CD14-positive monocyte (primary cell): ENCODE measurements around the gene SEC63. TPM values are rescaled to one million over a fixed set of nuclear protein-coding genes. Genes with fewer than 3 reads are reported as not detected.

Source experiments
- DNase-seq, 3 donors: peaks; one replicate each; pipeline ENCODE4 v3.0.0-alpha.2; 2011 to 2022
- H2AFZ ChIP-seq: 2 replicates; pipeline ENCODE4 v1.6.0; 2012; ENCODE audit warnings: mild to moderate bottlenecking, low read depth, low read length, inconsistent platforms; ENCODE audit not compliant: insufficient read depth, poor library complexity, severe bottlenecking
- H3K27ac ChIP-seq, 2 donors: 1 replicate in 1 of 2; 2 replicates in 1 of 2; pipeline ENCODE4 v1.5.1; 2012 to 2013; ENCODE audit warnings: low read length in 2 of 2, control low read depth in 1 of 2, inconsistent platforms in 1 of 2, low read depth in 1 of 2, mild to moderate bottlenecking in 1 of 2
- H3K27me3 ChIP-seq, 2 donors: one replicate each; pipeline versions ENCODE4 v1.6.0 to v1.6.1; 2011 to 2013; ENCODE audit warnings: low read length in 2 of 2; ENCODE audit not compliant: control insufficient read depth in 2 of 2, insufficient read depth in 2 of 2
- H3K36me3 ChIP-seq, 2 donors: replicated peaks in 1 of 2; 1 replicate in 1 of 2; 2 replicates in 1 of 2; pipeline versions ENCODE4 v1.5.1 to v1.6.1; 2012 to 2013; ENCODE audit warnings: low read length in 2 of 2, control low read depth in 1 of 2, inconsistent platforms in 1 of 2, mild to moderate bottlenecking in 1 of 2; ENCODE audit not compliant: insufficient read depth in 2 of 2, control insufficient read depth in 1 of 2
- H3K4me1 ChIP-seq, 2 donors: 1 replicate in 1 of 2; 2 replicates in 1 of 2; pipeline versions ENCODE4 v1.5.1 to v1.6.1; 2012 to 2013; ENCODE audit warnings: low read length in 2 of 2, control low read depth in 1 of 2, inconsistent platforms in 1 of 2, mild to moderate bottlenecking in 1 of 2, moderate library complexity in 1 of 2; ENCODE audit not compliant: insufficient read depth in 2 of 2, control insufficient read depth in 1 of 2
- H3K4me2 ChIP-seq: replicated peaks from 2 replicates; pipeline ENCODE3; 2012; ENCODE audit warnings: low read length, moderate library complexity, mild to moderate bottlenecking; ENCODE audit not compliant: poor library complexity, severe bottlenecking; ENCODE audit errors: extremely low read depth
- H3K4me3 ChIP-seq, 3 experiments: fragments of 200-600 bp in 1 of 3; sonication (generic) in 1 of 3; replicated peaks in 1 of 3; 1 replicate in 2 of 3; 2 replicates in 1 of 3; pipeline ENCODE4 v1.5.1; 2011 to 2013; ENCODE audit warnings: low read length in 3 of 3, mild to moderate bottlenecking in 3 of 3, control low read depth in 2 of 3, low read depth in 2 of 3, inconsistent platforms in 1 of 3, moderate library complexity in 1 of 3
- H3K79me2 ChIP-seq: 2 replicates; pipeline ENCODE4 v1.6.0; 2012; ENCODE audit warnings: mild to moderate bottlenecking, control low read depth, inconsistent platforms, low read length, moderate library complexity; ENCODE audit not compliant: insufficient read depth
- H3K9ac ChIP-seq: 2 replicates; pipeline ENCODE4 v1.6.0; 2017; ENCODE audit warnings: low read length, mild to moderate bottlenecking; ENCODE audit not compliant: insufficient read depth, poor library complexity, severe bottlenecking
- H3K9me3 ChIP-seq, 2 donors: replicated peaks in 1 of 2; 1 replicate in 1 of 2; 2 replicates in 1 of 2; pipeline versions ENCODE4 v1.5.1 to v1.6.1; 2012 to 2013; ENCODE audit warnings: low read length in 2 of 2, control low read depth in 1 of 2; ENCODE audit not compliant: control insufficient read depth in 1 of 2, insufficient read depth in 1 of 2
- H4K20me1 ChIP-seq: 2 replicates; pipeline ENCODE4 v1.6.0; 2012; ENCODE audit warnings: mild to moderate bottlenecking, low read length, control low read depth, moderate library complexity; ENCODE audit not compliant: insufficient read depth
- H3K27ac Mint-ChIP-seq, 7 donors: one replicate each; pipeline ENCODE4 v1.8.0; 2020; ENCODE audit warnings: mild to moderate bottlenecking in 7 of 7, mixed read lengths in 7 of 7, moderate library complexity in 6 of 7, inconsistent platforms in 2 of 7
- H3K27me3 Mint-ChIP-seq, 3 donors: one replicate each; pipeline ENCODE4 v1.8.0; 2021 to 2022; ENCODE audit warnings: low read depth in 3 of 3, mild to moderate bottlenecking in 3 of 3, mixed read lengths in 3 of 3, moderate library complexity in 3 of 3, inconsistent platforms in 1 of 3
- H3K36me3 Mint-ChIP-seq, 2 donors: one replicate each; pipeline ENCODE4 v1.8.0; 2020; ENCODE audit warnings: mixed read lengths in 2 of 2, inconsistent platforms in 1 of 2, mild to moderate bottlenecking in 1 of 2
- H3K4me1 Mint-ChIP-seq: one replicate; pipeline ENCODE4 v1.8.0; 2020; ENCODE audit warnings: mild to moderate bottlenecking, mixed read lengths
- H3K4me3 Mint-ChIP-seq, 2 donors: one replicate each; pipeline ENCODE4 v1.8.0; 2020; ENCODE audit warnings: mild to moderate bottlenecking in 2 of 2, mixed read lengths in 2 of 2, moderate library complexity in 1 of 2
- H3K9me3 Mint-ChIP-seq, 7 donors: one replicate each; pipeline ENCODE4 v1.8.0; 2020 to 2022; ENCODE audit warnings: mixed read lengths in 7 of 7, mild to moderate bottlenecking in 6 of 7, moderate library complexity in 6 of 7, inconsistent platforms in 2 of 7
- WGBS: methylation state at CpG from one replicate; pipeline ENCODE4 v1.1.5; 2013; ENCODE audit warnings: missing lambda C conversion rate; ENCODE audit not compliant: insufficient coverage; 5-methylcytosine and 5-hydroxymethylcytosine counted together
- intact Hi-C, 2 donors: fragments of 100-400 bp; cut with micrococcal nuclease; formaldehyde crosslinking; loops; one replicate each; pipeline versions ENCODE4 v1.15.0 to v1.15.1; 2023
- polyA plus RNA-seq, 3 donors: library from polyadenylated mRNA; depleted of rRNA in 1 of 3; unstranded in 2 of 3; stranded (reverse) in 1 of 3; fragments of 300-500 nt in 2 of 3; fragments of >200 nt in 1 of 3; fragmentation: Illumina TruSeq in 2 of 3; gene quantifications; 1 replicate in 2 of 3; 2 replicates in 1 of 3; pipeline ENCODE4 v1.2.3, GENCODE V29; 2012 to 2021
- TF ChIP-seq, protein P1 (sequence below): fragments of 200-600 bp; IDR thresholded peaks from one replicate; pipeline ENCODE4 v1.8.0; 2022; ENCODE audit warnings: antibody characterized with exemption, mild to moderate bottlenecking

Gene SEC63
- polyA plus RNA-seq, 3 donors = 12.0 to 33.7 (median 12.7) TPM

DNA sequence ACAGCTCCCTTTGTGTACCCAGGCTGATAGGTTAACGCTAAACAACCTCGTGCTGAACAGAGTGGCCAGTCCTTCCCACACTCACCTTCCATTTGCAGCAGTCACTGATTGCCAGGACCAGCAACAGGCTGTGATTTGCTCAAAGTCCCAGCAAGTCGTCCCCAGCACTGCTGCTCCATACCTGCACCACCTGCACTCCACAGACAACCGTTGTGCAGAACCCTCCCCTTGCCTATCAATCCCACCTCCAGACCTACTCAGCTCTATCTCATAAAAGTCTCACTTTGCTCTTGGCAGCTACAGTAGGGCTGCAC, 90.7 kb downstream of the SEC63 start:
- peak overlapping the region in 1 of 7 donors; percentile 4 for H3K27ac Mint-ChIP-seq
- intact Hi-C loops = no loop called here
- TF ChIP-seq, protein P1, sequence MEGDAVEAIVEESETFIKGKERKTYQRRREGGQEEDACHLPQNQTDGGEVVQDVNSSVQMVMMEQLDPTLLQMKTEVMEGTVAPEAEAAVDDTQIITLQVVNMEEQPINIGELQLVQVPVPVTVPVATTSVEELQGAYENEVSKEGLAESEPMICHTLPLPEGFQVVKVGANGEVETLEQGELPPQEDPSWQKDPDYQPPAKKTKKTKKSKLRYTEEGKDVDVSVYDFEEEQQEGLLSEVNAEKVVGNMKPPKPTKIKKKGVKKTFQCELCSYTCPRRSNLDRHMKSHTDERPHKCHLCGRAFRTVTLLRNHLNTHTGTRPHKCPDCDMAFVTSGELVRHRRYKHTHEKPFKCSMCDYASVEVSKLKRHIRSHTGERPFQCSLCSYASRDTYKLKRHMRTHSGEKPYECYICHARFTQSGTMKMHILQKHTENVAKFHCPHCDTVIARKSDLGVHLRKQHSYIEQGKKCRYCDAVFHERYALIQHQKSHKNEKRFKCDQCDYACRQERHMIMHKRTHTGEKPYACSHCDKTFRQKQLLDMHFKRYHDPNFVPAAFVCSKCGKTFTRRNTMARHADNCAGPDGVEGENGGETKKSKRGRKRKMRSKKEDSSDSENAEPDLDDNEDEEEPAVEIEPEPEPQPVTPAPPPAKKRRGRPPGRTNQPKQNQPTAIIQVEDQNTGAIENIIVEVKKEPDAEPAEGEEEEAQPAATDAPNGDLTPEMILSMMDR = peak; percentile 35

DNA sequence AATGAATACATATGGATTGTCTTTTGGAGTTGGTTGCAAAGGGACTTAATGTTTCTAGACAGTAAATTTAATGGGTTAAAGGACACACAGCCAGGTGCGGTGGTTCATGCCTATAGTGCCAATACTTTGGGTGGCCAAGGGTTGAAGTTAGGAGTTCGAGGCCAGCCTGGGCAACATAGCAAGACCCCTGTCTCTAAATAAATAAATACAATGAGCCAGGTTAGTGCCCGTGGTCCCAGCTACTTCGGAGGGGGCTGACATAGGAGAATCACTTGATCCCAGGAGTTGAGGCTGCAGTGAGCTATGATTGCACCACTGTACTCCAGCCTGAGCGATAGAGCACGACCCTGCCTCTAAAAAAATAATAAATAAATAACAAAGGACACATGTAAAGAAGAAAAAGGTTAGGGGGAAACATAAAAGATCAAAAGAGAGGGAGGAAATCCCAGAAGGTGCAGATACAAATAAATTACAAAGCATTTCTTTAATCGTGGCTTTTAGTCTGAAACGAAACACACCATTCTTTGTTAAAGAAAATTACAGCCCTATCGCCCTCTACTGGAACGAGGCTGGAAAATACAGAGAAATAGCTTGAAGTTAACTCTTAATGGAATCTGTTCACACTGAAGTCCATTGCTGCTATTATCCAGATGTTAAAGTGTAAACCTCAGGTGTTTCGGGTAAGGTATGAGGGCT, 91.3 kb downstream of the SEC63 start:
- WGBS = 86% methylated on average over 1 of the region's 11 CpGs

More for the DNA sequence above, 90.7 kb downstream of the SEC63 start:
- Histone ChIP-seq H3K36me3 (peaks cover 31 to 36% of the 10 kb centered on the region in 2 donors), H2AFZ (no peak overlapping the region), H4K20me1 (no peaks in the 10 kb centered on the region), H3K9me3 (no peaks in the 10 kb centered on the region), H3K27me3 (no peaks in the 10 kb centered on the region), H3K4me2 (no peak overlapping the region), H3K9ac (no peak overlapping the region), H3K4me1 (peaks cover 5 to 9% of the 10 kb centered on the region in 2 donors), H3K79me2 (no peaks in the 10 kb centered on the region), H3K4me3 (no peak overlapping the region), H3K27ac (no peak overlapping the region)
- no peak overlapping the region for H3K4me3 Mint-ChIP-seq
- no peak for DNase-seq
- no peaks in the 10 kb centered on the region for H3K27me3 Mint-ChIP-seq
- peaks cover 0 to 2% (median 0%) of the 10 kb centered on the region in 7 donors for H3K9me3 Mint-ChIP-seq
- peaks cover 41 to 44% of the 10 kb centered on the region in 2 donors for H3K36me3 Mint-ChIP-seq
- WGBS = 42% methylated on average over 4 of the region's 4 CpGs
- H3K4me1 Mint-ChIP-seq = peaks cover 12% of the 10 kb centered on the region

More for the DNA sequence above, 91.3 kb downstream of the SEC63 start:
- Histone ChIP-seq H4K20me1 (no peaks in the 10 kb centered on the region), H3K9ac (no peak overlapping the region), H3K4me2 (no peak overlapping the region), H3K27me3 (no peaks in the 10 kb centered on the region), H3K79me2 (no peaks in the 10 kb centered on the region), H3K36me3 (peaks cover 30 to 34% of the 10 kb centered on the region in 2 donors), H3K4me3 (no peak overlapping the region), H3K4me1 (peaks cover 5 to 8% of the 10 kb centered on the region in 2 donors), H3K27ac (no peak overlapping the region), H3K9me3 (no peaks in the 10 kb centered on the region), H2AFZ (no peak overlapping the region)
- Mint-ChIP-seq H3K27me3 (no peaks in the 10 kb centered on the region), H3K27ac (no peak overlapping the region), H3K4me1 (peaks cover 10% of the 10 kb centered on the region), H3K9me3 (peaks cover 0 to 2% (median 0%) of the 10 kb centered on the region in 7 donors), H3K36me3 (peaks cover 39 to 44% of the 10 kb centered on the region in 2 donors), H3K4me3 (peak overlapping the region; percentile 15 to 44)
- intact Hi-C loops = no loop called here
- no peak for DNase-seq
- TF ChIP-seq, protein P1 = peak; percentile 50
